HepG2 (cell line): Measurements from ENCODE around the gene CTIF. TPM values are rescaled to one million over a fixed set of nuclear protein-coding genes. Genes with fewer than 3 reads are reported as not detected.

ENCODE experiments used
- ELK4 ChIP-seq: sonication (generic); formaldehyde crosslinking; IDR thresholded peaks from 2 replicates; pipeline ENCODE4 v1.9.0; 2021; ENCODE audit warnings: missing genetic modification reagents, borderline replicate concordance
- ETV6 ChIP-seq: sonication (generic); formaldehyde crosslinking; conservative IDR thresholded peaks from 2 replicates; pipeline ENCODE4 v1.4.0; 2020; ENCODE audit warnings: missing genetic modification reagents
- FOXO4 ChIP-seq: sonication (generic); formaldehyde crosslinking; conservative IDR thresholded peaks from 2 replicates; pipeline ENCODE4 v1.8.1; 2023; ENCODE audit warnings: missing genetic modification reagents
- HNF1A ChIP-seq, 2 experiments: sonication (generic) in 1 of 2; formaldehyde crosslinking in 1 of 2; IDR thresholded peaks; 2 replicates each; pipeline versions ENCODE4 v1.4.0 to v1.6.1; 2016 to 2020; ENCODE audit warnings: borderline replicate concordance in 1 of 2, low read depth in 1 of 2, mild to moderate bottlenecking in 1 of 2, missing genetic modification reagents in 1 of 2
- SUZ12 ChIP-seq: fragments of 150-350 bp; IDR thresholded peaks from 2 replicates; pipeline ENCODE4 v1.6.1; 2014; ENCODE audit warnings: low read depth, low read length
- ZFAT ChIP-seq: sonication (generic); formaldehyde crosslinking; conservative IDR thresholded peaks from 2 replicates; pipeline ENCODE4 v1.8.1; 2023; ENCODE audit warnings: missing genetic modification reagents, inconsistent platforms
- ZFP36 ChIP-seq: fragments of 150-350 bp; IDR thresholded peaks from 2 replicates; pipeline ENCODE4 v1.6.1; 2018; ENCODE audit warnings: borderline replicate concordance, low read length, low read depth; ENCODE audit not compliant: partially characterized antibody
- ZNF205 ChIP-seq: IDR thresholded peaks from 2 replicates; pipeline ENCODE4 v1.6.1; 2018; ENCODE audit warnings: missing biosample characterization, missing genetic modification reagents
- ZNF512B ChIP-seq: sonication (generic); formaldehyde crosslinking; IDR thresholded peaks from 2 replicates; pipeline ENCODE4 v1.5.1; 2020; ENCODE audit warnings: missing genetic modification reagents, mild to moderate bottlenecking, borderline replicate concordance
- ZNF740 ChIP-seq: sonication (generic); formaldehyde crosslinking; IDR thresholded peaks from 2 replicates; pipeline ENCODE4 v1.4.0; 2020; ENCODE audit warnings: missing genetic modification reagents
- ZNF770 ChIP-seq: sonication (generic); formaldehyde crosslinking; IDR thresholded peaks from 2 replicates; pipeline ENCODE4 v1.5.0; 2020; ENCODE audit warnings: mild to moderate bottlenecking, missing genetic modification reagents
- polyA plus RNA-seq, 8 experiments: library from polyadenylated mRNA; depleted of rRNA in 3 of 8; stranded (reverse) in 7 of 8; unstranded in 1 of 8; fragments of >200 nt; fragmentation: Illumina TruSeq in 4 of 8; extraction: Trizol in 4 of 8; gene quantifications; 2 replicates each; pipeline versions ENCODE4 v1.2.1 to v1.2.3, GENCODE V29; 2011 to 2016; ENCODE audit warnings: low read depth in 4 of 8, missing spikeins in 1 of 8, mixed read lengths in 1 of 8; ENCODE audit not compliant: insufficient read depth in 1 of 8
- total RNA-seq, 5 experiments: library from RNA; depleted of rRNA; stranded (reverse); fragments of >200 nt; fragmentation: Illumina TruSeq; extraction: Trizol; gene quantifications; 2 replicates each; pipeline ENCODE4 v1.2.3, GENCODE V29; 2016; ENCODE audit warnings: low read depth in 1 of 5

Gene CTIF
- total and polyA plus RNA-seq, 2 of the 13 experiments (the other 11 are each of a cell fraction or from before 2014, with no cell fraction given): 18.2 to 28.0 TPM

GRCh38 chr18:48896875-48897511 lies 358.2 kb downstream of the CTIF start (continued):
- TF ChIP-seq FOXO4 (CRISPR knock-in tag) (no peak), ETV6 (CRISPR knock-in tag) (no peak), ZNF512B (peak; percentile 75; the same call in 1 of the 2 replicates), ZNF205 (CRISPR knock-in tag) (no peak), ZFAT (no peak), ZNF770 (CRISPR knock-in tag) (no peak), HNF1A (IDR thresholded peaks at IDR 0.05; ENCODE audit: low read depth) (no peak; the same call in 1 of the 2 replicates), HNF1A (CRISPR knock-in tag; IDR thresholded peaks at IDR 0.05; ENCODE audit: borderline replicate concordance) (peak; percentile 58; the same call in 1 of the 2 replicates), SUZ12 (no peak), ELK4 (CRISPR knock-in tag) (no peak), ZFP36 (no peak), ZNF740 (CRISPR knock-in tag) (no peak)
